H1 (cell line): Measurements from ENCODE around the gene WNT9B. TPM values are rescaled to one million over a fixed set of nuclear protein-coding genes. Genes with fewer than 3 reads are reported as not detected.

Source experiments
- CTCF ChIA-PET: fragments of 300-600 bp; sonication (Branson Sonifier 250); formaldehyde crosslinking; loops from one replicate; lab custom pipeline; 2021; ENCODE audit not compliant: partially characterized antibody; lab: Charles Lee
- POLR2A ChIA-PET: fragments of 300-600 bp; sonication (Branson Sonifier 250); formaldehyde crosslinking; loops from one replicate; lab custom pipeline; 2021; ENCODE audit warnings: inconsistent platforms; ENCODE audit not compliant: partially characterized antibody; lab: Charles Lee
- DNase-seq, 2 experiments: peaks; one replicate each; pipeline versions ENCODE4 v3.0.0 to v3.0.0-alpha.2; 2010 to 2022; ENCODE audit warnings: low spot score in 2 of 2, low read depth in 1 of 2, mixed read lengths in 1 of 2
- FAIRE-seq: peaks from 2 replicates; lab custom pipeline; 2011; peaks lifted over from hg19 to GRCh38; lab: Jason Lieb, UNC
- H2AFZ ChIP-seq: 2 replicates; pipeline ENCODE4 v1.8.1; 2012; ENCODE audit warnings: low read length, inconsistent platforms
- H2AK5ac ChIP-seq: 2 replicates; pipeline ENCODE4 v1.6.1; 2013; ENCODE audit warnings: low read depth, low read length
- H2BK120ac ChIP-seq: replicated peaks from 2 replicates; pipeline ENCODE3; 2013; ENCODE audit warnings: low read depth, low read length, inconsistent platforms
- H2BK12ac ChIP-seq: 2 replicates; pipeline ENCODE4 v1.6.1; 2013; ENCODE audit warnings: low read depth, low read length
- H2BK15ac ChIP-seq: 2 replicates; pipeline ENCODE4 v1.6.1; 2013; ENCODE audit warnings: low read length
- H2BK20ac ChIP-seq: 2 replicates; pipeline ENCODE4 v1.6.1; 2013; ENCODE audit warnings: low read length
- H2BK5ac ChIP-seq: 2 replicates; pipeline ENCODE4 v1.6.1; 2013; ENCODE audit warnings: low read depth, low read length
- H3K14ac ChIP-seq: 2 replicates; pipeline ENCODE4 v1.6.1; 2013; ENCODE audit warnings: inconsistent platforms; ENCODE audit not compliant: insufficient read length
- H3K18ac ChIP-seq: 2 replicates; pipeline ENCODE4 v1.6.1; 2013; ENCODE audit warnings: low read length; ENCODE audit errors: extremely low read depth
- H3K23ac ChIP-seq: 2 replicates; pipeline ENCODE4 v1.6.1; 2013; ENCODE audit warnings: inconsistent platforms; ENCODE audit not compliant: insufficient read length
- H3K23me2 ChIP-seq: 2 replicates; pipeline ENCODE4 v1.6.1; 2013; ENCODE audit warnings: low read depth, low read length
- H3K27ac ChIP-seq: 2 replicates; pipeline ENCODE4 v1.6.1; 2011; ENCODE audit warnings: low read depth, low read length, inconsistent platforms
- H3K27me3 ChIP-seq, 4 experiments: replicated peaks in 1 of 4; 1 replicate in 1 of 4; 2 replicates in 3 of 4; pipeline versions ENCODE4 v1.6.1 to v1.8.1; 2011 to 2013; ENCODE audit warnings: low read length in 3 of 4, mild to moderate bottlenecking in 3 of 4, inconsistent platforms in 2 of 4, mixed read lengths in 2 of 4, moderate library complexity in 1 of 4; ENCODE audit not compliant: control insufficient read depth in 3 of 4, insufficient read depth in 3 of 4; ENCODE audit errors: extremely low read depth in 1 of 4
- H3K36me3 ChIP-seq, 4 experiments: 2 replicates each; pipeline versions ENCODE4 v1.6.1 to v1.8.1; 2011 to 2013; ENCODE audit warnings: mild to moderate bottlenecking in 4 of 4, low read length in 3 of 4, moderate library complexity in 2 of 4, control low read depth in 1 of 4, inconsistent platforms in 1 of 4; ENCODE audit not compliant: insufficient read depth in 4 of 4, control insufficient read depth in 2 of 4
- H3K4ac ChIP-seq: replicated peaks from 2 replicates; pipeline ENCODE3; 2013; ENCODE audit warnings: low read length, low read depth, mixed read lengths, inconsistent platforms; ENCODE audit not compliant: insufficient read length
- H3K4me1 ChIP-seq, 4 experiments: replicated peaks in 1 of 4; 1 replicate in 1 of 4; 2 replicates in 3 of 4; pipeline versions ENCODE4 v1.6.1 to v1.8.1; 2011 to 2013; ENCODE audit warnings: low read length in 3 of 4, inconsistent platforms in 2 of 4, mixed read lengths in 1 of 4; ENCODE audit not compliant: insufficient read depth in 4 of 4, control insufficient read depth in 3 of 4
- H3K4me2 ChIP-seq, 2 experiments: 2 replicates each; pipeline versions ENCODE4 v1.6.1 to v1.8.1; 2011 to 2013; ENCODE audit warnings: low read depth in 2 of 2, low read length in 2 of 2, control low read depth in 1 of 2, inconsistent platforms in 1 of 2, mild to moderate bottlenecking in 1 of 2; ENCODE audit not compliant: insufficient read depth in 1 of 2
- H3K4me3 ChIP-seq, 4 experiments: fragments of 200-600, 300-600 bp in 1 of 4; sonication (generic), shearing (Covaris generic), sonication (Bioruptor Twin) in 1 of 4; 2 replicates each; pipeline versions ENCODE4 v1.5.1 to v1.8.1; 2011 to 2016; ENCODE audit warnings: low read length in 4 of 4, low read depth in 3 of 4, control low read depth in 2 of 4, inconsistent platforms in 2 of 4, mild to moderate bottlenecking in 2 of 4, mixed read lengths in 1 of 4, moderate library complexity in 1 of 4; ENCODE audit not compliant: insufficient read depth in 2 of 4; ENCODE audit errors: extremely low read depth in 1 of 4
- H3K56ac ChIP-seq: replicated peaks from 2 replicates; pipeline ENCODE3; 2013; ENCODE audit warnings: low read depth, mild to moderate bottlenecking, mixed read lengths, low read length, inconsistent platforms; ENCODE audit not compliant: insufficient read length
- H3K79me1 ChIP-seq: 2 replicates; pipeline ENCODE4 v1.6.1; 2013; ENCODE audit warnings: low read depth, low read length, control low read depth
- H3K79me2 ChIP-seq, 2 experiments: 2 replicates each; pipeline versions ENCODE4 v1.6.1 to v1.8.1; 2012 to 2013; ENCODE audit warnings: low read length in 2 of 2, mild to moderate bottlenecking in 2 of 2, inconsistent platforms in 1 of 2; ENCODE audit not compliant: insufficient read depth in 2 of 2, control insufficient read depth in 1 of 2
- H3K9ac ChIP-seq, 4 experiments: replicated peaks in 1 of 4; 1 replicate in 1 of 4; 2 replicates in 3 of 4; pipeline versions ENCODE4 v1.6.1 to v1.8.1; 2011 to 2013; ENCODE audit warnings: low read depth in 3 of 4, low read length in 3 of 4, control low read depth in 2 of 4, mild to moderate bottlenecking in 2 of 4, moderate library complexity in 2 of 4, inconsistent platforms in 1 of 4; ENCODE audit errors: extremely low read depth in 1 of 4
- H3K9me3 ChIP-seq, 2 experiments: 2 replicates each; pipeline versions ENCODE4 v1.6.1 to v1.8.1; 2012 to 2013; ENCODE audit warnings: mild to moderate bottlenecking in 2 of 2, moderate library complexity in 2 of 2, control low read depth in 1 of 2, inconsistent platforms in 1 of 2, low read depth in 1 of 2, low read length in 1 of 2, mixed read lengths in 1 of 2; ENCODE audit not compliant: insufficient read depth in 2 of 2
- H4K20me1 ChIP-seq, 2 experiments: replicated peaks in 1 of 2; 2 replicates each; pipeline versions ENCODE3 to v1.8.1; 2011 to 2013; ENCODE audit warnings: inconsistent platforms in 2 of 2, low read length in 2 of 2, mild to moderate bottlenecking in 1 of 2; ENCODE audit not compliant: insufficient read depth in 2 of 2, control insufficient read depth in 1 of 2
- H4K5ac ChIP-seq: 2 replicates; pipeline ENCODE4 v1.6.1; 2013; ENCODE audit warnings: low read length, low read depth, mixed read lengths, inconsistent platforms; ENCODE audit not compliant: insufficient read length
- H4K8ac ChIP-seq: 2 replicates; pipeline ENCODE4 v1.8.0; 2013; ENCODE audit warnings: mild to moderate bottlenecking, moderate library complexity, low read length, inconsistent platforms; ENCODE audit not compliant: insufficient read depth; ENCODE audit errors: extremely low read depth
- H4K91ac ChIP-seq: replicated peaks from 2 replicates; pipeline ENCODE3; 2013; ENCODE audit warnings: low read length, mixed read lengths, inconsistent platforms; ENCODE audit not compliant: insufficient read length
- ASH2L ChIP-seq: fragments of 200-600, 300-600 bp; sonication (generic); IDR thresholded peaks from one replicate; pipeline ENCODE4 v1.7.1; 2017; ENCODE audit warnings: low read length
- BACH1 ChIP-seq: IDR thresholded peaks from 2 replicates; pipeline ENCODE4 v1.6.1; 2012; ENCODE audit warnings: low read length, improper control_type of control experiment
- CBX8 ChIP-seq: fragments of 300-800, 300-1000 bp; sonication (generic); IDR thresholded peaks from 2 replicates; pipeline ENCODE4 v1.7.1; 2016; ENCODE audit warnings: low read depth, low read length, borderline replicate concordance
- CTBP2 ChIP-seq: IDR thresholded peaks from 2 replicates; pipeline ENCODE4 v1.7.0; 2011; ENCODE audit warnings: borderline replicate concordance, mild to moderate bottlenecking, moderate library complexity, mixed read lengths, low read length; ENCODE audit not compliant: insufficient read depth, insufficient read length
- EP300 ChIP-seq, 2 experiments: IDR thresholded peaks; 1 replicate in 1 of 2; 2 replicates in 1 of 2; pipeline ENCODE4 v1.6.1; 2011 to 2012; ENCODE audit warnings: low read depth in 2 of 2, low read length in 2 of 2, mild to moderate bottlenecking in 2 of 2, borderline replicate concordance in 1 of 2, inconsistent platforms in 1 of 2, moderate library complexity in 1 of 2
- MAFK ChIP-seq: IDR thresholded peaks from 2 replicates; pipeline ENCODE4 v1.6.1; 2012; ENCODE audit warnings: low read depth, mild to moderate bottlenecking, improper control_type of control experiment, low read length
- POU5F1 ChIP-seq: IDR thresholded peaks from 2 replicates; pipeline ENCODE4 v1.6.1; 2011; ENCODE audit warnings: low read depth, mild to moderate bottlenecking, low read length, moderate library complexity
- RNF2 ChIP-seq: fragments of 200-900, 300-1000 bp; sonication (generic); IDR thresholded peaks from 2 replicates; pipeline ENCODE4 v1.7.1; 2016; ENCODE audit warnings: borderline replicate concordance, low read depth, mild to moderate bottlenecking, antibody characterized with exemption, low read length; ENCODE audit not compliant: poor library complexity, severe bottlenecking; ENCODE audit errors: missing control alignments
- WGBS, 2 experiments: shearing (Covaris generic) in 1 of 2; methylation state at CpG; one replicate each; pipeline versions ENCODE4 v1.1.6 to v1.1.7; 2013 to 2015; ENCODE audit warnings: low lambda C conversion rate in 2 of 2, mixed read lengths in 2 of 2, inconsistent platforms in 1 of 2, low coverage in 1 of 2, missing lambda C conversion rate in 1 of 2; ENCODE audit not compliant: insufficient replicate concordance in 2 of 2, insufficient coverage in 1 of 2, insufficient read length in 1 of 2; ENCODE audit errors: extremely low coverage in 1 of 2, missing lambda C conversion rate in 1 of 2; 5-methylcytosine and 5-hydroxymethylcytosine counted together
- polyA plus RNA-seq, 7 experiments: library from polyadenylated mRNA; depleted of rRNA in 3 of 7; stranded (reverse) in 5 of 7; unstranded in 2 of 7; fragments of >200 nt in 5 of 7; fragments of 200-250 nt in 2 of 7; gene quantifications; 1 replicate in 5 of 7; 2 replicates in 1 of 7; 4 replicates in 1 of 7; pipeline versions ENCODE4 v1.2.1 to v1.2.3, GENCODE V29; 2011 to 2013; ENCODE audit warnings: missing spikeins in 2 of 7, mixed read lengths in 2 of 7
- total RNA-seq: library from RNA; stranded (reverse); fragmentation: NEBNext Ultra II Directional; extraction: Animal tissue kit (Norgen Biotek cat#: 25700); gene quantifications from 2 replicates; pipeline ENCODE4 v1.2.1, GENCODE V29; 2021
- TF ChIP-seq, protein P1 (sequence below): IDR thresholded peaks from 2 replicates; pipeline ENCODE4 v1.6.1; 2012; ENCODE audit warnings: low read length, inconsistent platforms
- TF ChIP-seq, protein P2 (sequence below): IDR thresholded peaks from 2 replicates; pipeline ENCODE4 v1.6.1; 2011; ENCODE audit warnings: low read depth, mild to moderate bottlenecking, low read length; ENCODE audit not compliant: insufficient read depth

Gene WNT9B
- total and polyA plus RNA-seq, 2 of the 8 experiments (the other 6 are each of a cell fraction or from before 2014, with no cell fraction given) = 0.21 TPM; not detected in 1

DNA sequence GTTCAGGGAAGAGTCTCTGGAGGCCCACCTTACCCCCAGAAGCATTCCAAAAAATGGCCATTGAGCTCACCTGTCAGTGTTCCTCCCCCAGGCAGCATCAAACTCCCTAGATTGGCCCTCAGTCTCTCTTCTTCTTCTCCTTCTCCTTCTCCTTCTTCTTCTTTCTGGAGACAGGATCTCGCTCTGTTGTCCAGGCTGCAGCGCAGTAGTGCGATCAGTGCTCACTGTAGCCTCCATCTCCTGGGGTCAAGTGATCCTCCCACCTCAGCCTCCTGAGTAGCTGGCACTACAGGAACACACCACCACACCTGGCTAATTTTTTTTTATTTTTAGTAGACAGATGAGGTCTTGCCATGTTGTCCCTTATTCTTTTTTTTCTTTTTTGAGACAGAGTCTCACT lies 16.5 kb upstream of the WNT9B start:
- Histone ChIP-seq H3K56ac (no peak overlapping the region), H4K20me1 (peaks cover 0 to 1% of the 10 kb centered on the region in 2 experiments), H3K79me2 (no peaks in the 10 kb centered on the region), H2BK20ac (no peak overlapping the region), H4K91ac (no peak overlapping the region), H3K27me3 (peaks cover 0 to 39% (median 15%) of the 10 kb centered on the region in 4 experiments; a peak in 5 of 7 replicates), H2BK15ac (no peak overlapping the region; the same call in 1 of the 2 replicates), H3K27ac (no peak overlapping the region), H4K5ac (no peak overlapping the region), H3K4me2 (no peak overlapping the region), H3K14ac (no peak overlapping the region), H3K36me3 (no peaks in the 10 kb centered on the region), H3K23me2 (no peaks in the 10 kb centered on the region), H3K9me3 (no peaks in the 10 kb centered on the region), H2BK120ac (no peak overlapping the region), H2AFZ (no peak overlapping the region), H3K4me1 (peaks cover 5 to 18% (median 14%) of the 10 kb centered on the region in 4 experiments), H3K4me3 (no peak overlapping the region), H3K4ac (no peak overlapping the region), H4K8ac (no peak overlapping the region), H3K18ac (no peak overlapping the region), H2BK5ac (no peak overlapping the region), H3K23ac (no peak overlapping the region), H3K9ac (no peak overlapping the region), H3K79me1 (no peaks in the 10 kb centered on the region), H2AK5ac (no peak overlapping the region), H2BK12ac (no peak overlapping the region)
- ChIA-PET POLR2A (interaction anchor here (0.9 to 1.7 kb wide), 2 partner anchors 10 to 48 kb away, joined by 3 to 5 read pairs; no protein-coding TSS in a partner anchor), CTCF (interaction anchor here (0.8 to 7.4 kb wide), 33 partner anchors 8 to 148 kb away, joined by 3 to 81 read pairs (median 5); no protein-coding TSS in a partner anchor)
- DNase-seq = no peak
- 100% methylated on average over 3 of the region's 3 CpGs; no CpG with 5 or more reads in 1 of the 2 experiments for WGBS, 2 experiments
- no peak for FAIRE-seq
- TF ChIP-seq ASH2L = no peak
- no peak for TF ChIP-seq CTBP2
- no peak for TF ChIP-seq CBX8
- TF ChIP-seq, protein P1, sequence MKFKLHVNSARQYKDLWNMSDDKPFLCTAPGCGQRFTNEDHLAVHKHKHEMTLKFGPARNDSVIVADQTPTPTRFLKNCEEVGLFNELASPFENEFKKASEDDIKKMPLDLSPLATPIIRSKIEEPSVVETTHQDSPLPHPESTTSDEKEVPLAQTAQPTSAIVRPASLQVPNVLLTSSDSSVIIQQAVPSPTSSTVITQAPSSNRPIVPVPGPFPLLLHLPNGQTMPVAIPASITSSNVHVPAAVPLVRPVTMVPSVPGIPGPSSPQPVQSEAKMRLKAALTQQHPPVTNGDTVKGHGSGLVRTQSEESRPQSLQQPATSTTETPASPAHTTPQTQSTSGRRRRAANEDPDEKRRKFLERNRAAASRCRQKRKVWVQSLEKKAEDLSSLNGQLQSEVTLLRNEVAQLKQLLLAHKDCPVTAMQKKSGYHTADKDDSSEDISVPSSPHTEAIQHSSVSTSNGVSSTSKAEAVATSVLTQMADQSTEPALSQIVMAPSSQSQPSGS = no peak
- TF ChIP-seq EP300 (IDR thresholded peaks at IDR 0.05; ENCODE audit: borderline replicate concordance in 1 of 2, low read depth in 2 of 2, low read length in 2 of 2) = no peak
- no peak for TF ChIP-seq BACH1
- TF ChIP-seq, protein P2, sequence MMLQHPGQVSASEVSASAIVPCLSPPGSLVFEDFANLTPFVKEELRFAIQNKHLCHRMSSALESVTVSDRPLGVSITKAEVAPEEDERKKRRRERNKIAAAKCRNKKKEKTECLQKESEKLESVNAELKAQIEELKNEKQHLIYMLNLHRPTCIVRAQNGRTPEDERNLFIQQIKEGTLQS = no peak
- TF ChIP-seq RNF2 = no peak
- no peak for TF ChIP-seq POU5F1
- TF ChIP-seq MAFK = no peak
